ENCODE results near the gene PLK4.
"Not testable (repeated sequence)": the region's sequence is repeated elsewhere in the genome, so short reads cannot be mapped to it uniquely, and the experiment has no call there.

PLK4 gene

DNA sequence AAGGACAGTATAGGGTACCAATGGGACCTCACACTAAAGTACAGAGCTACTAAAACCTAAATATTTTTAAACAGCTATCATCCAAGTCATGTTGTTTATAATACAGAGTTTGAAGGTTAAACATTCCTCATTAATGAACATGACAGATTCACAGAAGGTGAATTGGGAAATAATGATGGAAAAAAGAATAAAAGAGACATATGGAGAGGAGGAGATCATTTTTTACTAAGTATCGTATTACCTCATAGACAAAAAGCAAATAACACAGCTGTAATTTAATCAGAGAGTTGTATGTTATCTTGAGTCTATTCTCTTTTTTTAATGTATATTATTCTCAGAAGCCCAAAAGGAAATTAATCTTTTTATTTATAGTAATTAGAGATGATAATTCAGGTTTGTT is 7.9 kb downstream of the PLK4 start:
- ATAC-seq: no peak
- TF ChIP-seq OSR1 (CRISPR knock-in tag; IDR thresholded peaks at IDR 0.05): no peak
- TF ChIP-seq SNAI2 (CRISPR knock-in tag; IDR thresholded peaks at IDR 0.05): no peak
- TF ChIP-seq ZNF70 (CRISPR knock-in tag; IDR thresholded peaks at IDR 0.05): peak; percentile 88
- TF ChIP-seq ESRRG (CRISPR knock-in tag; IDR thresholded peaks at IDR 0.05): no peak
- no peak for TF ChIP-seq ZC3H10 (CRISPR knock-in tag; IDR thresholded peaks at IDR 0.05)
- no peak for TF ChIP-seq PATZ1 (CRISPR knock-in tag; IDR thresholded peaks at IDR 0.05; ENCODE audit: borderline replicate concordance)

DNA sequence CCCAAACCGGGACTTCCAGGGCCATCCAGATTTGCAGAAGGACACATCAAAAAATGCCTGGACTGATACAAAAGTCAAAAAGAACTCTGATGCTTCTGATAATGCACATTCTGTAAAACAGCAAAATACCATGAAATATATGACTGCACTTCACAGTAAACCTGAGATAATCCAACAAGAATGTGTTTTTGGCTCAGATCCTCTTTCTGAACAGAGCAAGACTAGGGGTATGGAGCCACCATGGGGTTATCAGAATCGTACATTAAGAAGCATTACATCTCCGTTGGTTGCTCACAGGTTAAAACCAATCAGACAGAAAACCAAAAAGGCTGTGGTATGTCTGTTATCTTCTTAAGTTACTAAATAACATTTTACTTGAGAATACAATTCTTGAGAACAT is 9.2 kb downstream of the PLK4 start:
- peak; percentile 76 for ATAC-seq

GRCh38 chr4:127896069-127896468 is 15.4 kb downstream of the PLK4 start:
- ATAC-seq: no peak
- TF ChIP-seq CSDC2 (CRISPR knock-in tag; IDR thresholded peaks at IDR 0.05) (no peak), TCF4 (CRISPR knock-in tag; IDR thresholded peaks at IDR 0.05; ENCODE audit: borderline replicate concordance) (no peak), ZNF565 (CRISPR knock-in tag; conservative IDR thresholded peaks at IDR 0.05; ENCODE audit: low read depth) (no peak), CSRNP3 (CRISPR knock-in tag; IDR thresholded peaks at IDR 0.05) (no peak), ESRRG (CRISPR knock-in tag; IDR thresholded peaks at IDR 0.05) (no peak), SNAI2 (CRISPR knock-in tag; IDR thresholded peaks at IDR 0.05) (no peak), ISL1 (CRISPR knock-in tag; IDR thresholded peaks at IDR 0.05) (no peak), OSR1 (CRISPR knock-in tag; IDR thresholded peaks at IDR 0.05) (no peak), ZFP30 (CRISPR knock-in tag; IDR thresholded peaks at IDR 0.05) (no peak), TOX (CRISPR knock-in tag; IDR thresholded peaks at IDR 0.05; ENCODE audit: borderline replicate concordance) (no peak), BACH2 (CRISPR knock-in tag; IDR thresholded peaks at IDR 0.05; ENCODE audit: borderline replicate concordance) (no peak), ARNTL (CRISPR knock-in tag; IDR thresholded peaks at IDR 0.05; ENCODE audit: borderline replicate concordance, low read depth) (no peak), ZNF70 (CRISPR knock-in tag; IDR thresholded peaks at IDR 0.05) (no peak), PPARA (CRISPR knock-in tag; IDR thresholded peaks at IDR 0.05; ENCODE audit: borderline replicate concordance) (no peak), GLIS3 (CRISPR knock-in tag; IDR thresholded peaks at IDR 0.05) (no peak)

More for the DNA sequence above, 9.2 kb downstream of the PLK4 start:
- TF ChIP-seq ISL1 (CRISPR knock-in tag; IDR thresholded peaks at IDR 0.05): peak; percentile 40; the same call in 1 of the 2 replicates
- TF ChIP-seq CSDC2 (CRISPR knock-in tag; IDR thresholded peaks at IDR 0.05): no peak

DNA sequence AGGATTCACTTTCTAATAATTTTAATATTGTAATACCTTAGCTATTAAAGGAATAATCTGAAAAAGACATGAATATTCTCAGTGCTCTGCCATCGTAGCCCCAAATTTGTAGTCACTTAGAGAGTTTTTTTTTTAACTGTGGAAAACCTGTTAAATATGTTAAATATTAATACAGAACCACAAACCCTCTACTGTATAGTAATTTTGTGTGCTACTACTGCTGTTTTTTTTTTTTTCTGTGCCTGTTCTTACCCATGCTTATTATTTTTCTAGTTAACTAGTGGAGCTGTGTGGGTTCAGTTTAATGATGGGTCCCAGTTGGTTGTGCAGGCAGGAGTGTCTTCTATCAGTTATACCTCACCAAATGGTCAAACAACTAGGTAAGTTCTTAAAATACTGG is 15.8 kb downstream of the PLK4 start:
- no peak for ATAC-seq
- TF ChIP-seq SNAI2 (CRISPR knock-in tag; IDR thresholded peaks at IDR 0.05): no peak
- TF ChIP-seq ZFP3 (CRISPR knock-in tag; IDR thresholded peaks at IDR 0.05): no peak
- TF ChIP-seq ISL1 (CRISPR knock-in tag; IDR thresholded peaks at IDR 0.05): no peak
- TF ChIP-seq, protein P1, sequence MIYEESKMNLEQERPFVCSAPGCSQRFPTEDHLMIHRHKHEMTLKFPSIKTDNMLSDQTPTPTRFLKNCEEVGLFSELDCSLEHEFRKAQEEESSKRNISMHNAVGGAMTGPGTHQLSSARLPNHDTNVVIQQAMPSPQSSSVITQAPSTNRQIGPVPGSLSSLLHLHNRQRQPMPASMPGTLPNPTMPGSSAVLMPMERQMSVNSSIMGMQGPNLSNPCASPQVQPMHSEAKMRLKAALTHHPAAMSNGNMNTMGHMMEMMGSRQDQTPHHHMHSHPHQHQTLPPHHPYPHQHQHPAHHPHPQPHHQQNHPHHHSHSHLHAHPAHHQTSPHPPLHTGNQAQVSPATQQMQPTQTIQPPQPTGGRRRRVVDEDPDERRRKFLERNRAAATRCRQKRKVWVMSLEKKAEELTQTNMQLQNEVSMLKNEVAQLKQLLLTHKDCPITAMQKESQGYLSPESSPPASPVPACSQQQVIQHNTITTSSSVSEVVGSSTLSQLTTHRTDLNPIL (CRISPR knock-in tag; IDR thresholded peaks at IDR 0.05; ENCODE audit: low read depth): no peak
- TF ChIP-seq, protein P2, sequence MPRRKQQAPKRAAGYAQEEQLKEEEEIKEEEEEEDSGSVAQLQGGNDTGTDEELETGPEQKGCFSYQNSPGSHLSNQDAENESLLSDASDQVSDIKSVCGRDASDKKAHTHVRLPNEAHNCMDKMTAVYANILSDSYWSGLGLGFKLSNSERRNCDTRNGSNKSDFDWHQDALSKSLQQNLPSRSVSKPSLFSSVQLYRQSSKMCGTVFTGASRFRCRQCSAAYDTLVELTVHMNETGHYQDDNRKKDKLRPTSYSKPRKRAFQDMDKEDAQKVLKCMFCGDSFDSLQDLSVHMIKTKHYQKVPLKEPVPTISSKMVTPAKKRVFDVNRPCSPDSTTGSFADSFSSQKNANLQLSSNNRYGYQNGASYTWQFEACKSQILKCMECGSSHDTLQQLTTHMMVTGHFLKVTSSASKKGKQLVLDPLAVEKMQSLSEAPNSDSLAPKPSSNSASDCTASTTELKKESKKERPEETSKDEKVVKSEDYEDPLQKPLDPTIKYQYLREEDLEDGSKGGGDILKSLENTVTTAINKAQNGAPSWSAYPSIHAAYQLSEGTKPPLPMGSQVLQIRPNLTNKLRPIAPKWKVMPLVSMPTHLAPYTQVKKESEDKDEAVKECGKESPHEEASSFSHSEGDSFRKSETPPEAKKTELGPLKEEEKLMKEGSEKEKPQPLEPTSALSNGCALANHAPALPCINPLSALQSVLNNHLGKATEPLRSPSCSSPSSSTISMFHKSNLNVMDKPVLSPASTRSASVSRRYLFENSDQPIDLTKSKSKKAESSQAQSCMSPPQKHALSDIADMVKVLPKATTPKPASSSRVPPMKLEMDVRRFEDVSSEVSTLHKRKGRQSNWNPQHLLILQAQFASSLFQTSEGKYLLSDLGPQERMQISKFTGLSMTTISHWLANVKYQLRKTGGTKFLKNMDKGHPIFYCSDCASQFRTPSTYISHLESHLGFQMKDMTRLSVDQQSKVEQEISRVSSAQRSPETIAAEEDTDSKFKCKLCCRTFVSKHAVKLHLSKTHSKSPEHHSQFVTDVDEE (CRISPR knock-in tag; IDR thresholded peaks at IDR 0.05): no peak
- no peak for TF ChIP-seq ZNF8 (CRISPR knock-in tag; IDR thresholded peaks at IDR 0.05)
- no peak for TF ChIP-seq RARB (CRISPR knock-in tag; IDR thresholded peaks at IDR 0.05)
- no peak for TF ChIP-seq TCF4 (CRISPR knock-in tag; IDR thresholded peaks at IDR 0.05; ENCODE audit: borderline replicate concordance)
- TF ChIP-seq CSDC2 (CRISPR knock-in tag; IDR thresholded peaks at IDR 0.05): no peak
- no peak for TF ChIP-seq CSRNP3 (CRISPR knock-in tag; IDR thresholded peaks at IDR 0.05)
- no peak for TF ChIP-seq ZNF70 (CRISPR knock-in tag; IDR thresholded peaks at IDR 0.05)
- TF ChIP-seq PPARA (CRISPR knock-in tag; IDR thresholded peaks at IDR 0.05; ENCODE audit: borderline replicate concordance): no peak
- no peak for TF ChIP-seq TOX (CRISPR knock-in tag; IDR thresholded peaks at IDR 0.05; ENCODE audit: borderline replicate concordance)
- TF ChIP-seq GLIS3 (CRISPR knock-in tag; IDR thresholded peaks at IDR 0.05): no peak
- no peak for TF ChIP-seq PATZ1 (CRISPR knock-in tag; IDR thresholded peaks at IDR 0.05; ENCODE audit: borderline replicate concordance)
- no peak for TF ChIP-seq ESRRG (CRISPR knock-in tag; IDR thresholded peaks at IDR 0.05)
- no peak for TF ChIP-seq OSR1 (CRISPR knock-in tag; IDR thresholded peaks at IDR 0.05)

- not testable (repeated sequence) for ATAC-seq
These were observed 19.0 kb downstream of the PLK4 start for GRCh38 chr4:127899682-127900081.

Data from SK-N-SH treated with all-trans-retinoic acid at 6 μM for 48 hours (cell line).